ENCODE results near the gene THBS1.

THBS1 gene

DNA sequence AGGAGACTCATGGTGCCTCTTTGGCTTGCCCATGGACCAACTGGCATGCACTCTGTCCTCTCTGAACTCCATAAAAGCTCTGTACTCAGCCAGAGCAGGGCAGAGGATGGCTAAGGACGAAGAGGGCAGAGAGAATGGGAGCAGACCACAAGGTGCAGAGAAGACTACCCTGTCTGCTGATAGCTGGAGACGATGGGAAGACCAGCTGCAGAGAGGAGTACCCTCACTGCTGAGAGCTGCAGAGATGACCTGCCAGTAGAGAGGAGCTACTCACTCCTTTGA lies 65.0 kb downstream of the THBS1 start:
- no peak overlapping the region for H3K4me3 ChIP-seq (replicated peaks in 1 of 2; ENCODE audit: low read depth in 2 of 2, low read length in 2 of 2)
- TF ChIP-seq, protein P1, sequence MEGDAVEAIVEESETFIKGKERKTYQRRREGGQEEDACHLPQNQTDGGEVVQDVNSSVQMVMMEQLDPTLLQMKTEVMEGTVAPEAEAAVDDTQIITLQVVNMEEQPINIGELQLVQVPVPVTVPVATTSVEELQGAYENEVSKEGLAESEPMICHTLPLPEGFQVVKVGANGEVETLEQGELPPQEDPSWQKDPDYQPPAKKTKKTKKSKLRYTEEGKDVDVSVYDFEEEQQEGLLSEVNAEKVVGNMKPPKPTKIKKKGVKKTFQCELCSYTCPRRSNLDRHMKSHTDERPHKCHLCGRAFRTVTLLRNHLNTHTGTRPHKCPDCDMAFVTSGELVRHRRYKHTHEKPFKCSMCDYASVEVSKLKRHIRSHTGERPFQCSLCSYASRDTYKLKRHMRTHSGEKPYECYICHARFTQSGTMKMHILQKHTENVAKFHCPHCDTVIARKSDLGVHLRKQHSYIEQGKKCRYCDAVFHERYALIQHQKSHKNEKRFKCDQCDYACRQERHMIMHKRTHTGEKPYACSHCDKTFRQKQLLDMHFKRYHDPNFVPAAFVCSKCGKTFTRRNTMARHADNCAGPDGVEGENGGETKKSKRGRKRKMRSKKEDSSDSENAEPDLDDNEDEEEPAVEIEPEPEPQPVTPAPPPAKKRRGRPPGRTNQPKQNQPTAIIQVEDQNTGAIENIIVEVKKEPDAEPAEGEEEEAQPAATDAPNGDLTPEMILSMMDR (IDR thresholded peaks at IDR 0.05; ENCODE audit: low read depth, low read length): no peak
- no peak for DNase-seq (ENCODE audit: low read depth in 2 of 2)

DNA sequence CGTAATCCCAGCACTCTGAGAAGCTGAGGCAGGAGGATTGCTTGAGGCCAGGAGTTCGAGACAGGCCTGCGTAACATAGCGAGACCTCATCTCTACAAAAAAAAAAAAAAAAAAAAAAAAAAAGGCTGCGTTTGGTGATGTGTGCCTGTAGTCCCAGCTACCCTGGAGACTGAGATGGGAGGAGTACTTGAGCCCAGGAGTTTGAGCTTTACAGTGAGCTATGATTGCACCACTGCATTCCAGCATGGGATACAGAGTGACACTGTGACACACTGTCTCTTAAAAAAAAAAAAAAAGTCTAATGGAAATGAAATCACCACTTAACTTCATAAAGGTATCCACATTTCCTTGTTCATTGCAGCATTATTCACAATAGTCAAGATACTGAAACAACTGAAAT lies 65.5 kb downstream of the THBS1 start:
- DNase-seq (ENCODE audit: low read depth in 2 of 2): no peak
- TF ChIP-seq, protein P1 (IDR thresholded peaks at IDR 0.05; ENCODE audit: low read depth, low read length): no peak
- no peak overlapping the region for H3K4me3 ChIP-seq (replicated peaks in 1 of 2; ENCODE audit: low read depth in 2 of 2, low read length in 2 of 2)
